ENCODE measurements around the gene PARP6.

- TF ChIP-seq CTCF (IDR thresholded peaks at IDR 0.05) (no peak), EZH2 (IDR thresholded peaks at IDR 0.05; ENCODE audit: borderline replicate concordance, insufficient read depth, low read depth, low read length, poor library complexity, severe bottlenecking) (no peak)
Measured at GRCh38 chr15:72238586-72238985, 33.8 kb downstream of the PARP6 start.

Data from B cell (primary cell).